ENCODE data around the gene SESTD1. TPM values are rescaled to one million over a fixed set of nuclear protein-coding genes. Genes with fewer than 3 reads are reported as not detected.

Gene SESTD1
- total RNA-seq, 1 donor from 2014 or later, result 29.7 TPM

DNA sequence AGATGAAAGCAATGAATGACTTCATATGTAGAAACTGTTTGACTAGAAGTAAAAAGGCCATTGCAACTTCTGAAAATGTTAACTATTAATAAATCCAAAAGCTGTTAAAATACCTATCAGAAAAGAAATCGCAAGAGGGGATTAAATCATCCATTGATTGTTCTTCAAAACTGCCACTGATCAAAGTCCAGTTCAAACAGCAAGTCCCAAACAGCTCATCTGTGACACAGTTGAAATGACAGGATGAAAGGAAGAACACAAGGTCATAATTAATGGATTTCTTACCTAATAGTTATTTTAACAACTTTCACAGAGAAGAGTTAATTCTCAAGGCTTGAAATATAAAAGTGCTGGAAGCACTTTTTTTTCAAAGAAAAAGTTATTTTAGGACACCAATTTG lies 90.4 kb downstream of the SESTD1 start:
- peaks cover 0 to 11% (median 0%) of the 10 kb centered on the region in 3 donors for H3K36me3 ChIP-seq (ENCODE audit: control insufficient read depth in 3 of 3, insufficient read depth in 3 of 3, low read length in 3 of 3)
- H3K4me1 ChIP-seq (ENCODE audit: control insufficient read depth in 3 of 3, insufficient read depth in 3 of 3, low read length in 3 of 3), result no peaks in the 10 kb centered on the region
- no peaks in the 10 kb centered on the region for H3K27me3 ChIP-seq (ENCODE audit: control insufficient read depth in 3 of 3, insufficient read depth in 3 of 3, low read length in 3 of 3)
- no peak overlapping the region for H3K4me3 ChIP-seq (ENCODE audit: low read length in 3 of 3)
- H3K9ac ChIP-seq (ENCODE audit: low read depth in 1 of 3, low read length in 3 of 3), result no peak overlapping the region
- no peak overlapping the region for H3K27ac ChIP-seq (ENCODE audit: low read depth, low read length)
- no peaks in the 10 kb centered on the region for H3K9me3 ChIP-seq (ENCODE audit: control insufficient read depth in 3 of 3, low read length in 3 of 3)

DNA sequence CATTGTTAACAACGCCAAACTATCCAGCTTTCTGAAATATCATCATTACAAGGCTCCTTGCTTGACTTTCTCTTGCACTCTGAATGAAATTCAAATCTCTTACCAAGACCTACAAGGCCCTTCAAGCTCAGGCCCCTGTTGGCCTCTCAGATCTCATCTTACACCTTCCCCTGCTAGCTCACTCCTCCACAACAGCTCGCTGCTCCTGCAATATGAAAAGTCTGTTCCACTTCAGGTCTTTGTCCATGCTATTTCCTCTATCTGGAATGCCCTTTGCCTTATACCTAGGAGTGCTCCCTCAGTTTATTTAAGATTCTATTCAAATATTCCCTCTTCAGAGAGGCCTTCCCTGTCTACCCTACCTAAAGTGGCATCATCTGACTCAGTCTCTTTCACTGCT lies 91.7 kb downstream of the SESTD1 start:
- peaks cover 0 to 9% (median 0%) of the 10 kb centered on the region in 3 donors for H3K36me3 ChIP-seq (ENCODE audit: control insufficient read depth in 3 of 3, insufficient read depth in 3 of 3, low read length in 3 of 3)
- H3K4me1 ChIP-seq (ENCODE audit: control insufficient read depth in 3 of 3, insufficient read depth in 3 of 3, low read length in 3 of 3), result no peaks in the 10 kb centered on the region
- H3K9me3 ChIP-seq (ENCODE audit: control insufficient read depth in 3 of 3, low read length in 3 of 3), result no peaks in the 10 kb centered on the region
- H3K4me3 ChIP-seq (ENCODE audit: low read length in 3 of 3), result no peak overlapping the region
- H3K27ac ChIP-seq (ENCODE audit: low read depth, low read length), result no peak overlapping the region
- H3K27me3 ChIP-seq (ENCODE audit: control insufficient read depth in 3 of 3, insufficient read depth in 3 of 3, low read length in 3 of 3), result no peaks in the 10 kb centered on the region
- H3K9ac ChIP-seq (ENCODE audit: low read depth in 1 of 3, low read length in 3 of 3), result no peak overlapping the region

DNA sequence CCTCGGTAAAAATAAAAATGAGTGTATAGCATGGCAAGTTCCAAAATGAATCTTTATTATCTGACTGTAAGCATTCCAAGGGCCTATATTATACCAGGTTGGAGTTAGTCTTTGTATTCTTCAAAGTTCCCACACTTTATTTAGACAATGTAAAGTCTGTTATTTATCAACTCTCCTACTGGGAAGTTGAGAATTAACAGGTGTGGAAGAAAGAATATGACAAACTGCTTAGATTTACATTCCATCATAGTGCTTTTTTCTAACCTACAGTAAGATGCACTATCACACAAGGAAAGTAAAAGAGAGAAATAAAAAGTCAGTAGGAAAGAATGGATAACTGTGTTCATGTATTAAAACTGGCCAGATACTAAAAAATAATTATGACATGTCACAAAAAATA lies 93.3 kb downstream of the SESTD1 start:
- H3K9me3 ChIP-seq (ENCODE audit: control insufficient read depth in 3 of 3, low read length in 3 of 3), result no peaks in the 10 kb centered on the region

GRCh38 chr2:179170901-179171300 lies 93.7 kb downstream of the SESTD1 start:
- H3K27me3 ChIP-seq (ENCODE audit: control insufficient read depth in 3 of 3, insufficient read depth in 3 of 3, low read length in 3 of 3), result no peaks in the 10 kb centered on the region
- H3K9me3 ChIP-seq (ENCODE audit: control insufficient read depth in 3 of 3, low read length in 3 of 3), result no peaks in the 10 kb centered on the region
- no peak overlapping the region for H3K27ac ChIP-seq (ENCODE audit: low read depth, low read length)
- H3K4me1 ChIP-seq (ENCODE audit: control insufficient read depth in 3 of 3, insufficient read depth in 3 of 3, low read length in 3 of 3), result no peaks in the 10 kb centered on the region
- peaks cover 0 to 8% (median 0%) of the 10 kb centered on the region in 3 donors for H3K36me3 ChIP-seq (ENCODE audit: control insufficient read depth in 3 of 3, insufficient read depth in 3 of 3, low read length in 3 of 3)
- H3K4me3 ChIP-seq (ENCODE audit: low read length in 3 of 3), result no peak overlapping the region
- no peak overlapping the region for H3K9ac ChIP-seq (ENCODE audit: low read depth in 1 of 3, low read length in 3 of 3)

More for the DNA sequence above, 93.3 kb downstream of the SESTD1 start:
- no peaks in the 10 kb centered on the region for H3K4me1 ChIP-seq (ENCODE audit: control insufficient read depth in 3 of 3, insufficient read depth in 3 of 3, low read length in 3 of 3)
- H3K27me3 ChIP-seq (ENCODE audit: control insufficient read depth in 3 of 3, insufficient read depth in 3 of 3, low read length in 3 of 3), result no peaks in the 10 kb centered on the region
- H3K27ac ChIP-seq (ENCODE audit: low read depth, low read length), result no peak overlapping the region
- H3K36me3 ChIP-seq (ENCODE audit: control insufficient read depth in 3 of 3, insufficient read depth in 3 of 3, low read length in 3 of 3), result peaks cover 0 to 9% (median 0%) of the 10 kb centered on the region in 3 donors
- H3K9ac ChIP-seq (ENCODE audit: low read depth in 1 of 3, low read length in 3 of 3), result no peak overlapping the region
- H3K4me3 ChIP-seq (ENCODE audit: low read length in 3 of 3), result no peak overlapping the region

- Histone ChIP-seq H3K9ac (ENCODE audit: low read depth in 1 of 3, low read length in 3 of 3) (no peak overlapping the region), H3K4me3 (ENCODE audit: low read length in 3 of 3) (no peak overlapping the region), H3K27ac (ENCODE audit: low read depth, low read length) (no peak overlapping the region), H3K4me1 (ENCODE audit: control insufficient read depth in 3 of 3, insufficient read depth in 3 of 3, low read length in 3 of 3) (no peaks in the 10 kb centered on the region), H3K36me3 (ENCODE audit: control insufficient read depth in 3 of 3, insufficient read depth in 3 of 3, low read length in 3 of 3) (peaks cover 0 to 5% (median 3%) of the 10 kb centered on the region in 3 donors), H3K9me3 (ENCODE audit: control insufficient read depth in 3 of 3, low read length in 3 of 3) (no peaks in the 10 kb centered on the region), H3K27me3 (ENCODE audit: control insufficient read depth in 3 of 3, insufficient read depth in 3 of 3, low read length in 3 of 3) (no peaks in the 10 kb centered on the region)
Observed at GRCh38 chr2:179165356-179166000, 99.2 kb downstream of the SESTD1 start.

GRCh38 chr2:179141206-179141605 lies 123.4 kb downstream of the SESTD1 start:
- Histone ChIP-seq H3K9me3 (ENCODE audit: control insufficient read depth in 3 of 3, low read length in 3 of 3) (no peaks in the 10 kb centered on the region), H3K27ac (ENCODE audit: low read depth, low read length) (no peak overlapping the region), H3K4me3 (ENCODE audit: low read length in 3 of 3) (no peak overlapping the region), H3K9ac (ENCODE audit: low read depth in 1 of 3, low read length in 3 of 3) (no peak overlapping the region), H3K27me3 (ENCODE audit: control insufficient read depth in 3 of 3, insufficient read depth in 3 of 3, low read length in 3 of 3) (no peaks in the 10 kb centered on the region), H3K4me1 (ENCODE audit: control insufficient read depth in 3 of 3, insufficient read depth in 3 of 3, low read length in 3 of 3) (peaks cover 0 to 4% (median 3%) of the 10 kb centered on the region in 3 donors), H3K36me3 (ENCODE audit: control insufficient read depth in 3 of 3, insufficient read depth in 3 of 3, low read length in 3 of 3) (peaks cover 3 to 15% (median 3%) of the 10 kb centered on the region in 3 donors)

DNA sequence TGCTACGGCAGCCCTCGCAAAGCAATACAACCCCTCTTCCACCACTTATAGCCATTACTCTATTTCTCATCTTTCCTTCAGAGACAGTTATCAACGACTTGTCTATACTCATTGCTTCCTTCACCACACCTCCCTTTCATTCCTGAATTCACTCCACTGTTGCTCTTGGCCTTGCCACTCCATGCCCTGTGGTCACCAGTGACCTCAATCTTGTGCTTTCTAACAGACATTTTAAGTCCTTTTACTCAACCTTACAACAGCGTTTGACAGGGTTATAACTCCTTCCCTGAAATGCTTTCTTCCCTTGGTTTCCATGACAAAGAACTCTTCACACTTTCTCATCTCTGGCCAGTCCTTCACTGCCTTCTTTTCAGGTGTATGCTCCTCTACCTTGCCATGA lies 124.1 kb downstream of the SESTD1 start:
- Histone ChIP-seq H3K4me1 (ENCODE audit: control insufficient read depth in 3 of 3, insufficient read depth in 3 of 3, low read length in 3 of 3) (peaks cover 0 to 4% (median 3%) of the 10 kb centered on the region in 3 donors), H3K4me3 (ENCODE audit: low read length in 3 of 3) (no peak overlapping the region), H3K36me3 (ENCODE audit: control insufficient read depth in 3 of 3, insufficient read depth in 3 of 3, low read length in 3 of 3) (peaks cover 0 to 15% (median 2%) of the 10 kb centered on the region in 3 donors), H3K9me3 (ENCODE audit: control insufficient read depth in 3 of 3, low read length in 3 of 3) (no peaks in the 10 kb centered on the region), H3K27ac (ENCODE audit: low read depth, low read length) (no peak overlapping the region), H3K9ac (ENCODE audit: low read depth in 1 of 3, low read length in 3 of 3) (no peak overlapping the region), H3K27me3 (ENCODE audit: control insufficient read depth in 3 of 3, insufficient read depth in 3 of 3, low read length in 3 of 3) (no peaks in the 10 kb centered on the region)

- Histone ChIP-seq H3K27me3 (ENCODE audit: control insufficient read depth in 3 of 3, insufficient read depth in 3 of 3, low read length in 3 of 3) (no peaks in the 10 kb centered on the region), H3K9me3 (ENCODE audit: control insufficient read depth in 3 of 3, low read length in 3 of 3) (no peaks in the 10 kb centered on the region), H3K4me3 (ENCODE audit: low read length in 3 of 3) (no peak overlapping the region), H3K4me1 (ENCODE audit: control insufficient read depth in 3 of 3, insufficient read depth in 3 of 3, low read length in 3 of 3) (peaks cover 0 to 4% (median 3%) of the 10 kb centered on the region in 3 donors), H3K9ac (ENCODE audit: low read depth in 1 of 3, low read length in 3 of 3) (no peak overlapping the region), H3K36me3 (ENCODE audit: control insufficient read depth in 3 of 3, insufficient read depth in 3 of 3, low read length in 3 of 3) (peaks cover 0 to 15% (median 0%) of the 10 kb centered on the region in 3 donors), H3K27ac (ENCODE audit: low read depth, low read length) (no peak overlapping the region)
Observed at GRCh38 chr2:179139506-179139905, 125.1 kb downstream of the SESTD1 start.

GRCh38 chr2:179137200-179137759 lies 127.4 kb downstream of the SESTD1 start:
- H3K4me1 ChIP-seq (ENCODE audit: control insufficient read depth in 3 of 3, insufficient read depth in 3 of 3, low read length in 3 of 3), result peaks cover 0 to 4% (median 3%) of the 10 kb centered on the region in 3 donors
- no peak overlapping the region for H3K4me3 ChIP-seq (ENCODE audit: low read length in 3 of 3)
- H3K36me3 ChIP-seq (ENCODE audit: control insufficient read depth in 3 of 3, insufficient read depth in 3 of 3, low read length in 3 of 3), result peaks cover 0 to 15% (median 0%) of the 10 kb centered on the region in 3 donors

GRCh38 chr2:179133016-179133415 lies 131.6 kb downstream of the SESTD1 start:
- H3K9me3 ChIP-seq (ENCODE audit: control insufficient read depth in 3 of 3, low read length in 3 of 3), result no peaks in the 10 kb centered on the region
- H3K27ac ChIP-seq (ENCODE audit: low read depth, low read length), result no peak overlapping the region
- H3K4me3 ChIP-seq (ENCODE audit: low read length in 3 of 3), result no peak overlapping the region
- H3K9ac ChIP-seq (ENCODE audit: low read depth in 1 of 3, low read length in 3 of 3), result no peak overlapping the region
- no peaks in the 10 kb centered on the region for H3K27me3 ChIP-seq (ENCODE audit: control insufficient read depth in 3 of 3, insufficient read depth in 3 of 3, low read length in 3 of 3)
- H3K36me3 ChIP-seq (ENCODE audit: control insufficient read depth in 3 of 3, insufficient read depth in 3 of 3, low read length in 3 of 3), result peaks cover 0 to 5% (median 0%) of the 10 kb centered on the region in 3 donors
- H3K4me1 ChIP-seq (ENCODE audit: control insufficient read depth in 3 of 3, insufficient read depth in 3 of 3, low read length in 3 of 3), result peaks cover 0 to 3% (median 0%) of the 10 kb centered on the region in 3 donors

More at GRCh38 chr2:179137200-179137759, 127.4 kb downstream of the SESTD1 start:
- Histone ChIP-seq H3K27me3 (ENCODE audit: control insufficient read depth in 3 of 3, insufficient read depth in 3 of 3, low read length in 3 of 3) (no peaks in the 10 kb centered on the region), H3K9ac (ENCODE audit: low read depth in 1 of 3, low read length in 3 of 3) (no peak overlapping the region), H3K27ac (ENCODE audit: low read depth, low read length) (no peak overlapping the region), H3K9me3 (ENCODE audit: control insufficient read depth in 3 of 3, low read length in 3 of 3) (no peaks in the 10 kb centered on the region)

Data from skeletal muscle tissue (tissue), 4 donors.